OCI-LY1 (cell line): ENCODE results near the gene NPIPB2.

Experiments used
- CTCF ChIP-seq: fragments of 200-600 bp; sonication (generic), shearing (Covaris generic); IDR thresholded peaks from 2 replicates; pipeline ENCODE4 v1.5.1; 2017; ENCODE audit warnings: mild to moderate bottlenecking, antibody characterized with exemption, low read length, moderate library complexity, mixed read lengths
- EZH2 ChIP-seq: fragments of 200-600 bp; sonication (generic), shearing (Covaris generic); IDR thresholded peaks from 2 replicates; pipeline ENCODE4 v1.8.0; 2017; ENCODE audit warnings: borderline replicate concordance, mixed run types, mild to moderate bottlenecking, antibody characterized with exemption, low read length, moderate library complexity, mixed read lengths

- no peak for TF ChIP-seq EZH2
- no peak for TF ChIP-seq CTCF
These were observed 13.9 kb upstream of the NPIPB2 start for GRCh38 chr16:11955713-11956123.
